Adrenal gland (tissue), 5 donors: ENCODE results near the gene OR9A2.

ENCODE experiments used
- POLR2A ChIP-seq, 2 donors: fragments of 450-650 bp; IDR thresholded peaks; one replicate each; pipeline ENCODE4 v1.6.1; 2017; ENCODE audit warnings: antibody characterized with exemption in 2 of 2, mild to moderate bottlenecking in 2 of 2, moderate library complexity in 1 of 2
- TF ChIP-seq, protein P1 (sequence below), 6 experiments: fragments of 450-650 bp in 4 of 6; fragments of 200-600 bp in 2 of 6; sonication (generic) in 1 of 6; IDR thresholded peaks; 1 replicate in 5 of 6; 2 replicates in 1 of 6; pipeline versions ENCODE4 v1.5.1 to v1.8.0; 2016 to 2021; ENCODE audit warnings: antibody characterized with exemption in 6 of 6, mild to moderate bottlenecking in 2 of 6, moderate library complexity in 1 of 6
- donor health status: DM: no; HTN: no; CAD: no.

DNA sequence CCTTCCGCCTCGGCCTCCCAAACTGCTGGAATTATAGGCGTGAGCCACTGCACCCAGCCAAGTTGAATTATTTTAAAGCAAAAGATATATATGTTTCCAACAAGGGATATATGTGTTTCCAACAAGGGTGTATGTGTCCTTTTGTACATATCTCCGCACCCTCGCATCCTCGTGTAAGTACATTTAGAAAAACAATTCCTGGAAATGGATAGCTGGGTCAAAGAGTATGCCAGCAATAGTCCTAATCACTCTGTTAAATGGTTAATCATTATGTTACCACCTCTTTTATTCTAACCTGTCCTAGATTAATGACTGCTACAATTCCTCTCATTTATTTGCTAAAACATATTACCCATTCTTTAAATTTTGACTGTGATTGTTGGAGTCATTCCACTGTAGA lies 28.0 kb downstream of the OR9A2 start:
- TF ChIP-seq POLR2A (IDR thresholded peaks at IDR 0.05), result no peak
- TF ChIP-seq, protein P1, sequence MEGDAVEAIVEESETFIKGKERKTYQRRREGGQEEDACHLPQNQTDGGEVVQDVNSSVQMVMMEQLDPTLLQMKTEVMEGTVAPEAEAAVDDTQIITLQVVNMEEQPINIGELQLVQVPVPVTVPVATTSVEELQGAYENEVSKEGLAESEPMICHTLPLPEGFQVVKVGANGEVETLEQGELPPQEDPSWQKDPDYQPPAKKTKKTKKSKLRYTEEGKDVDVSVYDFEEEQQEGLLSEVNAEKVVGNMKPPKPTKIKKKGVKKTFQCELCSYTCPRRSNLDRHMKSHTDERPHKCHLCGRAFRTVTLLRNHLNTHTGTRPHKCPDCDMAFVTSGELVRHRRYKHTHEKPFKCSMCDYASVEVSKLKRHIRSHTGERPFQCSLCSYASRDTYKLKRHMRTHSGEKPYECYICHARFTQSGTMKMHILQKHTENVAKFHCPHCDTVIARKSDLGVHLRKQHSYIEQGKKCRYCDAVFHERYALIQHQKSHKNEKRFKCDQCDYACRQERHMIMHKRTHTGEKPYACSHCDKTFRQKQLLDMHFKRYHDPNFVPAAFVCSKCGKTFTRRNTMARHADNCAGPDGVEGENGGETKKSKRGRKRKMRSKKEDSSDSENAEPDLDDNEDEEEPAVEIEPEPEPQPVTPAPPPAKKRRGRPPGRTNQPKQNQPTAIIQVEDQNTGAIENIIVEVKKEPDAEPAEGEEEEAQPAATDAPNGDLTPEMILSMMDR (IDR thresholded peaks at IDR 0.05), result no peak
